GM06990 (cell line): ENCODE data around the gene ABCB10.
A peak's percentile ranks its signal among the peaks of the same experiment; 100 is the strongest.
"Not testable (repeated sequence)": the region's sequence is repeated elsewhere in the genome, so short reads cannot be mapped to it uniquely, and the experiment has no call there.

Source experiments
- DNase-seq: peaks from one replicate; pipeline ENCODE4 v3.0.0-alpha.2; 2011; ENCODE audit not compliant: insufficient read length; ENCODE audit errors: extremely low read depth
- H3K27me3 ChIP-seq: replicated peaks from 2 replicates; pipeline ENCODE4 v1.6.0; 2011; ENCODE audit warnings: low read length; ENCODE audit not compliant: control insufficient read depth, insufficient read depth
- H3K36me3 ChIP-seq: 2 replicates; pipeline ENCODE4 v1.5.1; 2011; ENCODE audit warnings: low read length; ENCODE audit not compliant: control insufficient read depth, insufficient read depth
- H3K4me3 ChIP-seq: replicated peaks from 2 replicates; pipeline ENCODE4 v1.5.1; 2011; ENCODE audit warnings: low read depth, mild to moderate bottlenecking, control low read depth, low read length
- CTCF ChIP-seq: IDR thresholded peaks from 2 replicates; pipeline ENCODE4 v1.5.1; 2011; ENCODE audit warnings: low read length, control low read depth, mild to moderate bottlenecking, inconsistent platforms; ENCODE audit not compliant: insufficient read depth, poor library complexity, severe bottlenecking

ABCB10 gene

DNA sequence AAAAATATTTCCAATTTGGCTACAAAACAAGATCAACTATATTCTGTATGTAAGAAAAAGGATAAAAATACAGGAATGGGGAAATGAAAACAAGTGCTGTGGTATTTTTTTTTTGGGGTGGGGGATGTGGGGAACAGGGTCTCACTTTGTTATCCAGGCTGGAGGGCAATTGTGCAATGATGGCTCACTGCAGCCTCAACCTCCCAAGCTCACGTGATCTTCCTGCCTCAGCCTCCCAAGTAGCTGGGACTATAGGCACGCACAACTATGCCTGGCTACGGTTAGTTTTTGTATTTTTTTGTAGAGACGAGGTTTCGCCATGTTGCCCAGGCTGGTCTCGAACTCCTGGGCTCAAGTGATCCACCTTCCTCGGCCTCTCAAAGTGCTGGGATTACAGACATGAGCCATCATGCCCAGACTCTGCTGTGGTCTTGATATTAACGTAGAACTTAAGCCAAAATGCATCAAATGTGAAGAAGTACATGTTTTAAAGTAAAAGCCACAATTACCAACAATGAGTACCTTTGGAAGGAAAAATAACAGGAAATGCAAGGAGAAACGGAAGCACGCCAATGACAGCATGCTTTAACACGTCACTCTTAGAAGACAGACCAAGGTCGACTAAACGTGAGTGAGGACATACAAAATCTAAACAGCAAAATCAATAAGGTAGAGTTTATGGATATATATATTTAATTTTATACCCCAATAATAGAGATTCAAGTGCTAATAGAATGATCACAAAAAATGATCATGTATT lies 8.8 kb upstream of the ABCB10 start:
- Histone ChIP-seq H3K27me3 (no peaks in the 10 kb centered on the region), H3K4me3 (no peak overlapping the region), H3K36me3 (no peaks in the 10 kb centered on the region)
- TF ChIP-seq CTCF, result no peak
- DNase-seq, result no peak

DNA sequence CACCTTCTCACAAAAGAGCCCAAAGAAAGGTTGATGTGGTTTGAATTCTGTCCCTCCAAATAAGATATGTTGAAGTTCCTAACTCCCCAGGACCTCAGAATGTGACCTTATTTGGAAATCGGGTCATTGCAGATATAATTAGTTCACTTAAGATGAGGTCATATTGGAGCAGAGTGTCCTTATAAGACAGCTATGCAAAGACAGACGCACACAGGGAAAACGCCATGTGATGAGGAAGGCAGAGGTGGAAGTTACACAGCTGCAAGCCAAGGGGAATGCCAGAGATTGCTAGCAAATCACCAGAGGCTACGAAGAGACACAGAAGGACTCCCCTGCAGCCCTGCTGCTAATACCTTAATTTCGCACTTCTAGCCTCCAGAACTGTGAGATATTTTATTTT lies 5.2 kb upstream of the ABCB10 start:
- H3K27me3 ChIP-seq, result no peaks in the 10 kb centered on the region
- no peaks in the 10 kb centered on the region for H3K36me3 ChIP-seq
- DNase-seq, result no peak
- H3K4me3 ChIP-seq, result no peak overlapping the region
- no peak for TF ChIP-seq CTCF

- H3K27me3 ChIP-seq, result no peaks in the 10 kb centered on the region
- no peak overlapping the region for H3K4me3 ChIP-seq
- TF ChIP-seq CTCF, result no peak
- H3K36me3 ChIP-seq, result no peaks in the 10 kb centered on the region
- no peak for DNase-seq
Observed at GRCh38 chr1:229563241-229563640, 4.7 kb upstream of the ABCB10 start.

DNA sequence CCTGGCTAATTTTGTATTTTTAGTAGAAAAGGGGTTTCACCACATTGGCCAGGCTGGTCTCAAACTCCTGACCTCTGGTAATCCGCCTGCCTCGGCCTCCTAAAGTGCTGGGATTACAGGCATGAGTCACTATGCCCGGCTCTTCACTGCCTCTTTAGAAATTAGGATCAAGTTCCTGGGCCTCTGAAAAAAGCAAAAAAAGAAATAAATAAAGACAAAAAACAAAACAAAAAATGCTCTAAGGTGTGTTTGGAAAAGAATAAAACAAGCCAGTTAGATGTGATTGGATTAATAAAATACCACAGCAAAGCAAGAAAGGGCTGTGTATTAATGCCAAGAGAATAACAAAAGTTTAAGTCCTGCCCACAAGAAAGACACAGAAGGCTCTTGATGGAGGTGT lies 4.2 kb upstream of the ABCB10 start:
- no peak overlapping the region for H3K4me3 ChIP-seq
- H3K36me3 ChIP-seq, result no peaks in the 10 kb centered on the region
- no peak for TF ChIP-seq CTCF
- DNase-seq, result no peak
- H3K27me3 ChIP-seq, result no peaks in the 10 kb centered on the region

GRCh38 chr1:229561141-229561540 lies 2.6 kb upstream of the ABCB10 start:
- DNase-seq, result peak; percentile 22
- no peak for TF ChIP-seq CTCF
- H3K36me3 ChIP-seq, result no peaks in the 10 kb centered on the region
- H3K27me3 ChIP-seq, result no peaks in the 10 kb centered on the region
- H3K4me3 ChIP-seq, result no peak overlapping the region

GRCh38 chr1:229560124-229560523 lies 1.6 kb upstream of the ABCB10 start:
- H3K4me3 ChIP-seq, result not testable (repeated sequence)

DNA sequence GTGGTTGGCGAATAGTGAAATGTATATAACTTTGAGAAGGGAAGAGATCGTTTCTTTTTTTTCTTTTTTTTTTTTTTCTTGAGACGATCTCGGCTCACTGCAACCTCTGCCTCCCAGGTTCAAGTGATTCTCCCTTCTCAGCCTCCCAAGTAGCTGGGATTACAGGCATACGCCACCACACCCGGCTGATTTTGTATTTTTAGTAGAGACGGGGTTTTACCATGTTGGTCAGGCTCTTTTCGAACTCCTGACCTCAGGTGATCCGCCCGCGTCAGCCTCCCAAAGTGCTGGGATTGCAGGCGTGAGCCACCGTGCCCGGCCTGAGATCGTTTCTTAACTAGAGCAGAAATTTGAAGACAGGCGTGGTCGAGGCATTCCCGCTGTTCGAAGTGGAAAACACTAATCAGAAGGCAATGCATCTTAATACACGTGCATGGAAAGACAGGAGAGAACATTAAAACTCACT lies 862 bp upstream of the ABCB10 start:
- not testable (repeated sequence) for H3K36me3 ChIP-seq, H3K27me3 ChIP-seq, DNase-seq
- peak overlapping the region; percentile 82 for H3K4me3 ChIP-seq

More at GRCh38 chr1:229560124-229560523, 1.6 kb upstream of the ABCB10 start:
- H3K27me3 ChIP-seq, DNase-seq, H3K36me3 ChIP-seq: not testable (repeated sequence)
